NCI-H524 treated with DMSO at 0.1 percent for 48 hours (cell line): ENCODE results near the gene FAM131B.

Experiments
- DNase-seq: peaks from one replicate; lab custom pipeline; 2025; lab: John Stamatoyannopoulos, UW

Gene FAM131B

DNA sequence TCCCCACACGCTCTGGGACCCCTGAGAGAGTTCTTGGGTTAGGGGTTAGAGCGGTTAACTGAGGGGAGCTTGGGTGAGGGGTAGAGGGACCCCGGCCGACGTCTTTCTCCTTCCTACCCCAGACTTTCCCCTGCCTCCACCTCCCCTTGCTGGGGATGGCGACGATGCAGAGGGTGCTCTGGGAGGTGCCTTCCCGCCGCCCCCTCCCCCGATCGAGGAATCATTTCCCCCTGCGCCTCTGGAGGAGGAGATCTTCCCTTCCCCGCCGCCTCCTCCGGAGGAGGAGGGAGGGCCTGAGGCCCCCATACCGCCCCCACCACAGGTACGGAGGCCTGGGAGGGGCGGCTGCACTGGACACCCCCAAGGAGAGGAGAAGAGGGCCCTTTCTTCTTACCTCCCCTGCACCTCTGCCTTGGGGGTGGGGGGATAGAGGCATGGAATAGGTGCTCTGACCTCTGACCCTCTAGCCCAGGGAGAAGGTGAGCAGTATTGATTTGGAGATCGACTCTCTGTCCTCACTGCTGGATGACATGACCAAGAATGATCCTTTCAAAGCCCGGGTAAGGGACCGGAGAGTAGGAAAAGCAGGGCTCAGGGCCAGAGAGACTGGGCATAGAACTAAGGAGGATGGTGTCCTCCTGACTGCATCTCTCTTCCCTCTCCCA lies 19.7 kb upstream of the FAM131B start:
- no peak for DNase-seq

DNA sequence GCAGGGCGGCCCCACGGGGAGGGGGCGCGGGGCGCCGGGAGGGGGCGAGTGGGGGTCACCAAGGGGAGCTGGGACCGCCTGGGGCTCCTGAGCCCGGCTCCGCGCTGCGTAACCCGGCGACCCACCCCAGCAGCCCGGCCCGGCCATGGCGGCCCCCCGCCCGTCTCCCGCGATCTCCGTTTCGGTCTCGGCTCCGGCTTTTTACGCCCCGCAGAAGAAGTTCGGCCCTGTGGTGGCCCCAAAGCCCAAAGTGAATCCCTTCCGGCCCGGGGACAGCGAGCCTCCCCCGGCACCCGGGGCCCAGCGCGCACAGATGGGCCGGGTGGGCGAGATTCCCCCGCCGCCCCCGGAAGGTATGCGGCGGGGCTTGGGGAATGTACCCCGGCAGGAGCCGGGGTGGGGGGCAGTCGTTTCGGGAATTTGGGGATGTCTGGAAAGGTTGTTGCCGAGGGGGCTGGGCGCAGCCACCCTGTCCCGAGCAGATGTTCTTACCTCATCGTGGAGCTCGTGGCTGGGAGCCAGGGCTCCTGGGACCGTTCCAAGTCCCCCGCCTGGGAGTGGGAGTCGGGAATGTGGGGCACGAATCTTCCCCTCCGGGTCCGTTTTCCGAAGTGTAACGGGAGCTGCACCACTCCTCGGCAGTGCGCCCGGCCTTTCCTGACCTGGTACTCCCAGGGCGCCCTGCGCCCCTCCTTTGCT lies 19.1 kb upstream of the FAM131B start:
- DNase-seq, result no peak

DNA sequence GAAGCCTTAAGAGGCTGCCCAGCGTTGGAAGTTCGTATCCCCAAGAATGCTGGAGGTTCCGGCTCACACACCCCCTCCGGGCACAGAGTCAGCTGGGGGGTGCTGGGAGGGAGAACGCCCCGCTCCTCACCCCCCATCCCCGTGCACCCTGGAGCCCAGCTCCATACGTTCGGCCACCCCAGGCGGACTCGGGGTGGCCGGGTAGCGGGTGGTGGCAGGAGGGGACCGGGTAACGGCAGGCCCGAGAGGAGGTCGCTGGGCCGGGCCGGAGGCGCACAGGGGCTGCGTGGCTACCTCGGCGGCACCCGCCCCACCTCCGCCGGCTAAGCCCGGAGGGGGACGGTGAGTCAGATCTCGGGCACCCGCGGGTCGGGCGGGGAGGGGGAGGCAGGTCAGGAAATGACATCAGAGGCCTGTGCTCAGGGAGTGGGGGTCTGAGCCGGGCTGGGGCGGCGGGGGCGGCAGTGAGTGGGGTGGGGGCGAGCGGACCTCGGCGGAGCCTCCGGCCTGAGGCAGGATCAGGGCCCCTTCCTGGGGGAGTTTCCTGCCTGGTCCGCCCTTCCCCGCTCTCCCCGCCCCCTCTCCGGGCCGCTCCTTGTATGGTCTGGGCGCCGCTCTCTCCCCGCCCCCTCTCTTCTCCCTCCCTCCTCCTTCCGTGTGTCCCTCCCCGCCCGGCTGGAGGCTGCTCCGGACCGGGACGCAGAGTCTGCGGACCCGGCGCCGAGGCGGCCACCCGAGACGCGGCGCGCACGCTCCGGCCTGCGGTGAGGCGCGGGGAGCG lies 18.3 kb upstream of the FAM131B start, which contains the start of gene ZYX:
Gene ZYX, plus strand, starts transcription at position 700 of the 781 bp plus-strand sequence. CDS start 227 bp downstream, outside the sequence.
- peak; percentile 14 for DNase-seq

DNA sequence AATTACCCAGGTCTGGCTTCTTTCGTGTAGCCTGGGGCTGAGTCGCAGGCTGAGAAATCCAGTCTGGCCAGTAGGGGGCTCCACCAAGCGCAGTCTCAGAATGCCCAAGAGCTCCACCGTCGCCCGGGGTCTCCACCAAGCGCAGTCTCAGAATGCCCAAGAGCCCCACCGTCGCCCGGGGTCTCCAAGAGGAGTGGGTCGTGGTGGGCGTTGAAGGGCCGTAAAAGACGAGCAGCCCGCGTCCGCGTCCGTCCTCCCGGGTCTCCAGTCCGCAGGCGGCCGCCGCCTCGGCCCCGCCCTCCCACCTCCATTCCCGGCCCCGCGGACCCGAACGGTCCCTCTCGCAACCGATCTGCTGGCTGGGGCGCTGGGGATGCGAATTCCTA lies 17.7 kb upstream of the FAM131B start:
- no peak for DNase-seq

DNA sequence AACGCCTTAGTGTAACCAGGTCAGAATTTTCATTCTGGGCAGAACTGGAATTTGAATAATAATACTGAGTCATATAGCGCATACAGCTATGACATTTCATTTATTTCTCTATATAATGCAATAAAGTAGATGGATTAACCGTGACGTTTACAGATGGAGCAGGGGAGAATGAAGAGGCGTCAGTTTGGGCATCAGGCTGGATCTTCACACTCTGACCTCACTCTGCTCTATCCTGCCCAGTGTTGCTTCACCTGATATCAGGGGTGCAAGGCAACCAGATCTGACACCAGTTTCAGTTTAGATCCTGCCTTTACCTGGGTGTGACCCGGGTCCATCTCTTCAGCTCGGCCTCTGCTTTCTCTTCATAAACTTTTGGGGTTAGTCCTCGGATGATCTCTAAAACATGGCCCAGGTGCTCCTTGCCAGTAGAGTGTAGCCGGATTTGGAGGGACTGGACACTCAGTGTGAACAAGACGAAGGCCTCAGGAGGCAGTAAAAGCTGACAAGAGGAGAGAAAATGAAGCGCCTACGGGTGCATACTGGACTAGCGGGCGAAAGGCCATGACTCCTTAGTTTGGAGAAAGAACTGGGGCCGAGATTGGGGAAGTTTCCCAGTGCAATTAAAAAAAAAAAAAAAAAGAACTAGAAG lies 17.2 kb upstream of the FAM131B start:
- no peak for DNase-seq

DNA sequence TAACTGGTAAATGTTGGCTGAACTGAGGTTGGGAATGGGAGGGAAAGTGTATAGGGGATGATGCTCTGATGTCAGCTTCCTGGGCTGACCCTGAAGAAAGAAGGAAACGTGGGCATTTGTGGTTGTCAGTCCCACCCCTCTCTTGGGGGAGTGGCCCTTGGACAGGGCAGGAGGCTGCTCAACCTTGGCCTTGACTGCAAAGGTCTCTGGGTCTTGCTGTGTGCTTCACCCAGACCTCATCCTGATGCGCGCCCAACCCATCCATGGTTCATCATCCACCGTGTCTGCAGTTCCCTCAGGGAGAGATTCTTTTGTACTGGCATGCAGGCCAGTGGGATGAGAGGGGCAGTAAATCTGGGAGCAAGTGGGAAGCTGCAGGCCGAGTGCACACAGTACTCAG lies 13.9 kb upstream of the FAM131B start:
- DNase-seq, result no peak

DNA sequence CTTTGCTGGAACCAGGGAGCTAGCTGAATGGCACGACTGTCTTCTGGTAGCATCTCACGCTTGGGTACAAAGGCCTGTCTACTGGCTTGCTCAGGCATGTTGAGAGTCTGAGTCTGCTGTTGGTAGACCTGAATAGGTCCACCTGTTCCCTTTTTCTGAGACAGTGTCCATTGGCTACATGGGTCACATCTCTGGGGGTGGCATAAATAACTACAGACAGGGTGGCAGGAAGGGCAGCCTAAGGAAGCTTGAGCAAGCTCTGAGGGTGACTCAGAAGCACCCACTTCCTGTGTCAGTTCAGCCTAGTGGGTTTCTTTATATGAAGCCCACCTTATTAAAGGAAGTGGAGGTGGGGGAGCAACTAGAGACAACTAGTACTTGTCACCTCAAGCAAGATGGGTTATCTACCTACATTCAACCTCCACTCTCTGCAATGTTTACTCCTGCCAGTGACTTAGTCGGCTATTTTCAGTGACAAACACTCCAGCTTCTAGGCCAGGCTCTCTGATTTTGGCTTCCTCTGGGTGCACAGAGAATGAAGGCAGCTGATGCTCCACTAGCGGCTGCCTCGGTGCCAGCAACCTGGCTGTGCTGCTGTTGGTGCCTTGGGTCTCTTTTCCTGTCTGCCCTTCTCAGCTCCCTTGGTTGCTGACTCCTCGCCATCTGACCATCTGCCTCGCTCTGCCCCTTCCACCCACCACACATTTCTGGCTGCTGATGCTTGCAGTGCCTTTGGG lies 13.0 kb upstream of the FAM131B start:
- DNase-seq, result no peak

DNA sequence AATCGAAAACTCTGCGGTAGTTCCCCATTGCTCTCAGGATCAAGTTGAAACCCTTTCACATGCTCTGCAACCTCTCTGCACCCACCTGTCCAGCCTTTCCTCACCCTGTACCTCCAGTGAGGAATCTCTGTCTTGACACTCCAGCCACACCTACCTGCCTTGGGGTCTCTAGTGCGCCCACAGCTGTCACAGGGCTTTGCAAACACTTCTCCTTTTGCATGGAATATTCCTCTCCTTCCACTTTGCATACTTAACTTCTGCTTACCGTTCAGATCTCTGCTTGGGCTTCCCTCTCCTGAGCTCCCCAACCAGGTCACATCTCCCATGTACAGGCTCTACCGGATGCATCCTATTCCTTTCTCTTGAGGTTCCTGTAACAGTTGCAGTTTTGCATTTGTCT lies 12.0 kb upstream of the FAM131B start:
- DNase-seq, result no peak

DNA sequence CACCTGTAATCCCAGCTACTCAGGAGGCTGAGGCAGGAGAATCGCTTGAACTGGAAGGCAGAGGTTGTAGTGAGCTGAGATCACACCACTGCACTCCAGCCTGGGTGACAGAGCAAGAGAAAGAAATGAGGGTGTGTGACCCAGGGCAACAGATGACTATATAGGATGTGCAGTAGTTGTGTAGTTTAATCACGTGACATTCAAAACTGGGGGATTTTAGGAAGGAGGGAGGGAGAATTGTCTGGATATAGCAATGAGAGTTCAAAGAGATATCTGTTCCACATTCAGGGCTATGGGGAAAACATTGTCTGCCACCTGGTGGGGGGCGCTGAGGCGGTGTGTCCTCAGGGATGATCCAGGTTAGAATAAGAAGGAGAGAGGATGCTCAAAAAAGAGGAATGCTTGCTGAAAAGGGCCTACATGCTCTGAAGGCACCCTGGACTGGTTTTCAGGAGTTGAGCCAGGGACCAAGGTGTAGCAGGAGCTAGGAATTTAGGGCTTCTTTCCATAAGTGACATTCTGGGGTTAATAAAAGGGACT lies 10.8 kb upstream of the FAM131B start:
- DNase-seq, result no peak

DNA sequence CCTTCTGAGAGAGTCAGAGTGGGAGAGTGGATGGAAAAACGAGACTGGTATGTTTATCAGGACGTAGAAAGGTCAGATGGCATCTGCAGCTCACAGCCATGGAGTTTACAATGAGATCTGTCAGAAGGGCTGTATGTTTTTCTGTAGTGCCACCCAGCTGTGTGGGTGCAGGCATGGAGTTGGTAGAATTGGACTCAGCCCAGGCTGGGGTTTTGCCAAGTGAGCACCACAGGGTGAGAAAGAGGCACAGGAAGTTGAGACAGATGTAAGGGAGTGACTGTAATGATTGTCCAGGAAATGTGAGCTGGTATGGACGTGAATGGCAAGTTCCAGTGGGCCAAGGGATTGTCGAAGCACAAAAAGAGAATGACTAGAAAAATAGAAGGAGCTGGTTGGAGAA lies 9.6 kb upstream of the FAM131B start:
- no peak for DNase-seq

DNA sequence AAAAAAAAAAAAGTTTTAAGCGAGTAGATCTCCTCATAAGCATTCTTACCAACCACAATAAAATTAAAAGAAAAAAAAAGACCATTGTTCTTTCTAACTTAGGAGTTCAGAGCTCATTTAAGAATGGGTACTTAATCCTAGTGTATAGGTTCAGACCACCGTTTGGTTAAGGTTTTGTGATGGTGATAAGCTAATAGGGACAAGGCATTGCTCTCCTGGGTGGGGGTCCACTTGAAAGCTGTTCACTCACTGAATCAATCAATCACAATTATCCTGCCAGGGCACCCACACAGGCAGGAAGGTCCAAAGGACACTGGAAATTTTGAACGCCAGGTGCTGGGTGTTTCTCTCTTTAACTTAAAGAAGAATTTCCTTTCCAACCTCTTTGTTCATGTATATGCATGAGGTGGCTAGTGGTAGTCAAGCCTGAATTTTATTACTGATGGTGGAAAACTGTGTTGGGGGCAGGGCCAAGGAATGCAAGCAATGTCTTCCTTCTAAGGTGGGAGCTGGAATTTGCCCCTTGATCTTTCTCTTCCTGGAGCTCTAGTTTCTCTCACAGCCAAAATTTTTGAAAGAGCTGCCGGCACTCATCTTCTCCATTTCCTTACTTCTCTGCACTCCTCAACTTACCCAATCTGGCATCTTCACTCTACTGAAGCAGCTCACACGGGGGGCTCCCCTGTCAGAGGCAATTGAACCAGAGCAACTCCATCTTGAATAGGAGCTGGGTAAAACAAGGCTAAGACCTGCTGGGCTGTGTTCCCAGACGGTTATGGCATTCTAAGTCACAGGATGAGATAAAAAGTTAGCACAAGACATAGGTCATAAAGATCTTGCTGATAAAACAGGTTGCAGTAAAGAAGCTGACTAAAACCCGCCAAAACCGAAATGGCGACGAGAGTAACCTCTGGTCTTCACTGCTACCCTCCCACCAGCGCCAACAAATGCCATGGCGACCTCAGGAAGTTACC lies 7.5 kb upstream of the FAM131B start:
- DNase-seq, result no peak

DNA sequence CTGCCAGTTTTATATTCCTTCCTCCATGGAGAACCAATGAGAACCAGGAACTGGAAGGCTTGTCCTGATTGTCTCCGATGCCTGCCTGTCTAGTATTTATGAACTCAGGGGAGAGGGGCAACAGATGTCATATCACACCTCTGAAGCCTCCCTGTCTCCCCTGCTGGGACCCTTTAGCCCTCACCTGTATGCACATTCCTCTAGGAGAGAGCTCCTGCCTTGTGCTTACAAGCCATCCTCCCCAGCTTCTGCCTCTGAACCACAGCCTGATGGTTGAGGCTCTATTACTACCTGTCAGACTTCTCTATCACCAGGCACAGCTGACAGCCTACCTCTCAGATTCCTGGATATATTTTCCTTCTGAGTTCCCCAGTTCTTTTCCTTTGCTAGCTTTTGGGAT lies 5.9 kb upstream of the FAM131B start:
- DNase-seq, result no peak

DNA sequence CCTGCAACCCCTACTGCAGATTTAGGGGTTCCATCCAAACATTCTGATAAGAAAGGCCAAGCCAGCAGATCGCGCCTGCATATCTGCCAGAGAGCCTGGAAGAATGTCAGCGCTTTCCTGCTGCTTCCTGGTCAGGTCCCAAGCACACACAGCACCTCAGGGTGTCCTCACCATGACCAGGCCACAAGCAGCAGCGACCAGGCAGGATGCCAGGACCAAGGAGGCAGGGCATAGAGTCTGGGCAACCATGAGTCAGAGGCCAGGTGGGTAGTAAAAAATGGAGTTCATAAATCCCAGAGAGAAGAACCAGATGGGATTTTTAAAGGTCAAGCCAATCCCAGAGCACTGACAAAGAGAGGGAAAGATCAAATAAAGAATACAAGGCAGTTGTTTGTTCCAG lies 5.5 kb upstream of the FAM131B start:
- no peak for DNase-seq

DNA sequence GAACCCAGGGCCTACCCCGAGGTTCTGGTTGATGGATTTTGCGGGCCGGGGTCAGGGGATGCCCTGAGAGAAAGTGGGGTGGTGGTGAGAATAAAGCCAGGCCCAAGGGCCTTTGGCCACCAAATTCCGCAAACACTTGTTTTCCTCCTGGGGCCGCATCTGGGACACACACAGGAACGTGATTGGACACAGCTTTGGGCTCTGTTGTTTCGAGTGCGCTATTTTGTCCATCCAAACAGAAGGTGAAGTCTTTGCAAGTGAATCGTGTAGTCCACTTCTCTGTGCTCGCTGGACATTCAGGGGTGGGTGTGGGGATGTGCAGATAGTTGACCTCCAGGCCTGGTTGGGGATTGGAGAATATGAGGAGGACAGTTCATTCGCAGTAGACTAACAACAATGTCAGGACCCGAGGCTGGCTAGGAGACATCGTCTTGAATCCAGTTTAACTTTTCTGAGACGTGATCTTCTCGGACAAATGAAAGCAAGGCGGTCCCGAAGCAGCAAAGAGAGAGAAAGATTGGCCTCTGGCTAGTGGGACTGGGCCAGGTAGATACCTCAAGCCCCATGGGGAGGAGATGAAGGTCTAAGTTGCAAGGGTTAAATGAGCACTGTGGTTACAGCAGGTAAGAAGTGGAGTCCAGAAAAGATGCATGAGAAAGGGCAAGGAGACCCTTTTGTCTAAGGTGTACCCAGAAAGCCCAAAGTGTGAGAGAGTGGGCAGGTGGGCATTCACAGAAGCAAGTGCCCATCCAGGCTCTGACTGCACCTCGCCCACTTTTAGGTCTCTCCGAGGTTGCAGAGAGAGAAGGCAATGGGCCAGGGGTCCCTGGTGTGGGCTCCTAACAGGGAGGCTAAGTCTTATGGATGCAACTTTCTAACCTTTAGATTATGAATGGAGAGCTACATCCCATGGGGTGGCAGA lies 764 bp upstream of the FAM131B start:
- no peak for DNase-seq

DNA sequence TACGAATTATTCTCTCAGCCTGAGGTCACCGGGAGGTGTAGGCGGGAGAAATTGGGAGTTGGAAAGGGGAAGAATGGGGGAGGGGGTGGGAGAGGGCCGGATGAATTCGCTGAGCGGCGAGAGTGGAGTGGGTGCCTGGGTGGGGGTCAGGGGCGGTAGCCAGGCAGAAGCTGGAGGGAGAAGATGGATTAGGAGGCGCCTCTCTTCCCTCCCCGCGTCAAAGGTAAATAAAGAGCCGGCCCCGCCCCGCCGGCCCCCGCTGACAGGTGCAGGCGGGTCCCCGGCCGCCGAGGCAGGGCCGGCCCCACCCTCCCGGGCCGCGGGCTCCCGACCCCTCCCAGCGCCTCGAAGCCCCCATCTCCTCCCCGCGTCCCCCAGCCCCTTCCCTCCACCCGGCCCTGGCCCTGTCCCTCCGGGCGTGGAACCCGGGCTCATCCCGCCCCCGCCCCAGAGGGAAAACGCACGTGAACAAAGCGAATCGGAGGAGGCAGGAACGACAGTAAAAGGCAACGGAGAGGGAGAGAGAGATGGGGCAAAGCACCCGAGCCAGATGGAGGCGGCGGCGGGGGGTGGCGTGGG lies 872 bp downstream of the FAM131B start:
- no peak for DNase-seq

DNA sequence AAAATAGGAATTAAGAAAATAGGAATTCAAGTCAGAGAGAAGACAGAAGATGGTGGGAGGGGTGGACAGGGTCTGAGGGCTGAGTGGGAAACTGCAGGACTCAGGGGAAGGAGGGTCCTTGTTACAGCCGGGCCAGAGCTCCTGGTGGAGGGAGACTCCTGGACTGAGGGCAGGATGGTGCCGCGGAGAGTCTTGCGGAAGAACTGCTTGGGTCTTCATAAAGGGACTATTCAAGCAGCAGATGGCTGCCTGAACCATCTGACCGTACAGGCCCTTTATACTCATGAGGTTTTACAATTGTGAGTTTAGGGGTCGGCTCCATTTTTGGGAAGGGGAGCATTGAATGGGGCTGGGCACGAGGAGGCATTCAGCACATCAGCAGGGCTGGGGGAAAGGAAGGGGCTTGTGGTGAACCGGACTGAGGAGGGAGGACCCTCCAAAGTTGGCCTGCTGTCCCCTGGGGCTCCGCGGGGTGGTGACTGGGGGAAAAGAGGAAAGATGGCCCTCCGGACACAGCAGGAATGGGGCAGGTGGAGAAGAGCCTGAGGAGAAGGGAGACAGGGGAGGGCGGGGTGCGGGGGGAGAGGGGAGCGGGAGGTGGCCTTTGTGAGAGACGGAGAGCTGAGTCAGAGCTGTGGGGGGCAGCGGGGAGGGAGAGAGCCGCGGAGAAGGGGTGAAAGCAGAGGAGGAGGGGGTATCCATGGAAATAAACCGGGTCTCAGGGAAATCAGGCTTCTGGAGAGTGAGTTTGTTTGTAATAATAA lies 1.5 kb downstream of the FAM131B start:
- DNase-seq, result no peak

DNA sequence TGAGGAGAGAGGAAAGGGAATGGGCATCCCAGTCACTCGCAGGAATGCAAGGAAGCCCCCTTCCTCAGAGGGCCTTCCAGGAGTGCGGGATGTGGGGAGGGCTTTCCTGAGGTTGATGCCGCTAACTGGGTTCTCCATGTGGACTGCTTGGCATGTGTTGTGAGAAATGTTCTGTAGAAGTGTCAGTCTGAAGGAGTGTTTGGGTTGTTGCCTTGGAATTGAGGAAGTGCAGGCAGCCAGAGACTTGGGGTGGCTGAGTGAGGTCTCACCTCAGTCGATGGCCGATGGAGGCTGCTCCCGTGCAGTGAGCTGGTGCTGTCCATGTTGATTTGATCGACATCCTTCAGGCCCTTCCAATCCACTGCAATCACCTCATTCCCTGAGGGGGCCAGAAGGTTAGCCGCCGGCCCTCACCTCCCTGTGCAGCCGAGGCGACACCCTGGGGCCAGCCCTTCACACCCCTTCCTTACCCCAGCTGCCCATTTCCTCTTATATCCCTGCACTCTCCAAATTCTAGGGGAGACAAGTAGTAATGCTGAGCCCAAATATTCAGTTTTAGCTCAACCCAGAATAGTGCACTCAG lies 2.7 kb downstream of the FAM131B start:
- no peak for DNase-seq

DNA sequence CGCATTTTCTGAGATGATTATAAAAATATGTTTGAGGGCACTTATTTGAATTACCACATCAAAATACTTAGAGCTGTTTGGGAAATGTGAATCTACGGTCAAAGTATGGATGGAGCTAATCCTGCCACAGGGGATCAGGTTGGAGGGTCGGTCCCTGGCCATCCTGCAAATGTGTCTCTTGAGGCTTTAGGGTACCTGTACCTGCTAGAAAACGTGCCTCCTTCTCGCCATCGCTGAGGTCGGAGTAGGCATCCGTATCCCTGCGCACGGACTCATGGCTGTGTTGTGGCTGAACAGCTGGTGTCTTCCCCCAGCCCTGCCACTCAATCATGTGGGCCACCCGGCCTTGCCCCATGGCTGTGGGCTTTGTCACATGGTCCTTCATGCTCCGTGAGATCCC lies 3.9 kb downstream of the FAM131B start:
- no peak for DNase-seq
